Pancreas (tissue), 10 donors: ENCODE data around the gene SMARCB1. TPM values are rescaled to one million over a fixed set of nuclear protein-coding genes. Genes with fewer than 3 reads are reported as not detected.

Source experiments
- ATAC-seq, 4 donors: fragments of 200-7000 bp; cut with Tn5 transposase; one replicate each; pipeline versions ENCODE4 v1.8.0 to v1.9.1; 2020; ENCODE audit warnings: mild to moderate bottlenecking in 4 of 4, moderate library complexity in 4 of 4
- DNase-seq, 6 donors: peaks; one replicate each; pipeline ENCODE4 v3.0.0-alpha.2; 2020
- FAIRE-seq: peaks from 2 replicates; lab custom pipeline; 2012; peaks lifted over from hg19 to GRCh38; lab: Jason Lieb, UNC
- H3K27ac ChIP-seq, 4 donors: fragments of 200-600 bp; sonication (generic); 1 replicate in 3 of 4; 2 replicates in 1 of 4; pipeline versions ENCODE4 v1.5.0 to v1.8.0; 2020
- H3K27me3 ChIP-seq, 4 donors: fragments of 200-600 bp; one replicate each; pipeline ENCODE4 v1.8.0; 2021
- H3K36me3 ChIP-seq, 3 donors: fragments of 200-600 bp; sonication (generic) in 1 of 3; one replicate each; pipeline versions ENCODE4 v1.5.0 to v1.8.0; 2020 to 2021
- H3K4me1 ChIP-seq, 3 donors: fragments of 200-600 bp; one replicate each; pipeline ENCODE4 v1.8.0; 2021
- H3K4me3 ChIP-seq, 4 donors: fragments of 200-600 bp; sonication (generic) in 2 of 4; one replicate each; pipeline versions ENCODE4 v1.5.0 to v1.8.0; 2020 to 2021
- H3K9me3 ChIP-seq, 4 donors: fragments of 200-600 bp; one replicate each; pipeline ENCODE4 v1.8.0; 2021
- WGBS, 2 donors: extraction: QIAGEN DNeasy Blood & Tissue Kit; methylation state at CpG; one replicate each; pipeline ENCODE4 v1.1.7; 2013; 5-methylcytosine and 5-hydroxymethylcytosine counted together
- intact Hi-C, 3 donors: fragments of 100-400 bp; cut with DNase I; formaldehyde crosslinking; loops; one replicate each; pipeline versions ENCODE4 v1.11.1 to v1.14.2; 2022
- polyA plus RNA-seq, 2 donors: library from polyadenylated mRNA; stranded (reverse); fragments of 200-250 nt; gene quantifications; one replicate each; pipeline ENCODE4 v1.2.3, GENCODE V29; 2013
- total RNA-seq, 6 donors: library from RNA; stranded (reverse); fragmentation: NEBNext Ultra II Directional in 4 of 6; extraction: Animal tissue kit (Norgen Biotek cat#: 25700) in 4 of 6; gene quantifications; one replicate each; pipeline versions ENCODE4 v1.2.1 to v1.2.4, GENCODE V29; 2021 to 2023
- TF ChIP-seq, protein P1 (sequence below), 4 donors: fragments of 200-600 bp; sonication (generic) in 3 of 4; IDR thresholded peaks; one replicate each; pipeline versions ENCODE4 v1.5.0 to v1.8.0; 2021; ENCODE audit warnings: antibody characterized with exemption in 4 of 4
- donor health status: healthy with polysubstance abuse.
- donor health status: DM: no; HTN: no; CAD: no; lungs with moderate emphysema.
- donor health status: DM: no; HTN: no; CAD: no.
- donor health status: control.
- donor health status: control.
- donor health status: Bipolar disorder and iron deficiency.
- donor health status: DM: yes; HTN: yes; CAD: no.
- donor health status: DM: no; HTN: no; CAD: no.
- donor health status: DM: no; HTN: no; CAD: no.
- donor health status: DM: yes; HTN: yes; CAD: no.

The SMARCB1 gene
- total and polyA plus RNA-seq, 8 donors: 25.2 to 37.1 (median 30.4) TPM

DNA sequence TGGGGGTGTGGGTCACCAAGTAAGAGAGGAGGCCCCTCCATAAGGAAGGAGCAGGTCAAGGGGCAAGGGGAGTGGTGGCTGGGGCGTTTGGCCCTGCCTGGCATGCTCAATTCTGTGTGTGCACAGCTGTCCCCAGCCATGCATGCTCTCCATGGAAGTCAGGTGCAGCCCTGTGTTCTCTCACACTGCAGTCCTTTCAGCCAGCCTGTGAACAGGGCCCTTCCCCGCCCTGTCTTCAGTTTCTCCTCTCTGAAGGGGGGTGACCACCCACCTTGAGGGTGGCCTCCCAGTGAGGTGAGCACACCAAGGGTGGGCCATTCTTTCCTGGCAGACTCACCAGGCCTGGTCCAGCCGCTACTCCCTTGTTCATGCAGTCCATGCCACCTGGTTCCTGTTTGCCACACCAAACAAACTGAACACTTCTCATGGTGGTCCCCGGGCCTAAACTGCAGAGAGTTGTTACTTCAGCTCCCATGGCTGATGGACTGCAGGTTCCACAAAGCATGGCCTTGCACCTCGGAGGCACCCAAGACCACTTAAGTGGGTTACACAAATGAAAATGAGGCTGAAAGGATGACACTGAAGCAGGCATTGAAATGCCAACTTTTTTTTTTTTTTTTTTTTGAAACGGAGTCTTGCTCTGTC is 17.3 kb upstream of the SMARCB1 start:
- TF ChIP-seq, protein P1, sequence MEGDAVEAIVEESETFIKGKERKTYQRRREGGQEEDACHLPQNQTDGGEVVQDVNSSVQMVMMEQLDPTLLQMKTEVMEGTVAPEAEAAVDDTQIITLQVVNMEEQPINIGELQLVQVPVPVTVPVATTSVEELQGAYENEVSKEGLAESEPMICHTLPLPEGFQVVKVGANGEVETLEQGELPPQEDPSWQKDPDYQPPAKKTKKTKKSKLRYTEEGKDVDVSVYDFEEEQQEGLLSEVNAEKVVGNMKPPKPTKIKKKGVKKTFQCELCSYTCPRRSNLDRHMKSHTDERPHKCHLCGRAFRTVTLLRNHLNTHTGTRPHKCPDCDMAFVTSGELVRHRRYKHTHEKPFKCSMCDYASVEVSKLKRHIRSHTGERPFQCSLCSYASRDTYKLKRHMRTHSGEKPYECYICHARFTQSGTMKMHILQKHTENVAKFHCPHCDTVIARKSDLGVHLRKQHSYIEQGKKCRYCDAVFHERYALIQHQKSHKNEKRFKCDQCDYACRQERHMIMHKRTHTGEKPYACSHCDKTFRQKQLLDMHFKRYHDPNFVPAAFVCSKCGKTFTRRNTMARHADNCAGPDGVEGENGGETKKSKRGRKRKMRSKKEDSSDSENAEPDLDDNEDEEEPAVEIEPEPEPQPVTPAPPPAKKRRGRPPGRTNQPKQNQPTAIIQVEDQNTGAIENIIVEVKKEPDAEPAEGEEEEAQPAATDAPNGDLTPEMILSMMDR (IDR thresholded peaks at IDR 0.05): no peak
- ATAC-seq (no peak), FAIRE-seq (no peak), DNase-seq (peak in 1 of 6 donors; percentile 39)
- Histone ChIP-seq H3K27me3 (no peaks in the 10 kb centered on the region), H3K4me3 (no peak overlapping the region), H3K27ac (no peak overlapping the region), H3K36me3 (no peaks in the 10 kb centered on the region), H3K4me1 (peaks cover 0 to 9% (median 0%) of the 10 kb centered on the region in 3 donors), H3K9me3 (no peaks in the 10 kb centered on the region)
- intact Hi-C loops: loop anchor here in 2 of 3 donors (5.0 kb wide), 1 partner anchor 78 kb away; no protein-coding TSS in a partner anchor
- WGBS, 2 donors: 76 to 86% methylated on average over 6 of the region's 6 CpGs

DNA sequence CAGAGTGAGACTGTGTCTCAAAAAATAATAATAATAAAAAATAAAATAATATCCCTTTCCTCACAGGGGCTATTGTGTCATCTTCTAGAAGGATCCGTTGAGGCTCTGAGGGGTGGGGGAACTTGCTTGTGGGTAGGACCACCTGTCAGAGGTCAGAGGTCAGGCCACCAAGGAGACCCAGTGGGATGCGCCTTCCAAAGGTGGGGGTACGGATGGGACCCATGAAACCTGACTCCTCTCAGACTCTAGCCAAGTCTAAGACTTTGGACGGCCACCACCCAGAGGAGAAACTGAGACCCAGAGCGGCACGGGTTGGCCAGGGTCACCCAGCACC is 14.5 kb upstream of the SMARCB1 start:
- no peak for FAIRE-seq
- intact Hi-C loops: no loop called here
- peak overlapping the region; percentile 15 to 50 (median 30) for H3K4me3 ChIP-seq
- H3K27ac ChIP-seq: peak overlapping the region in 1 of 4 donors; percentile 27
- DNase-seq: no peak
- ATAC-seq: no peak
- no peaks in the 10 kb centered on the region for H3K4me1 ChIP-seq
- TF ChIP-seq, protein P1 (IDR thresholded peaks at IDR 0.05): no peak
- no peaks in the 10 kb centered on the region for H3K36me3 ChIP-seq
- no peaks in the 10 kb centered on the region for H3K27me3 ChIP-seq
- 13 to 15% methylated on average over 6 of the region's 6 CpGs for WGBS, 2 donors
- no peaks in the 10 kb centered on the region for H3K9me3 ChIP-seq

DNA sequence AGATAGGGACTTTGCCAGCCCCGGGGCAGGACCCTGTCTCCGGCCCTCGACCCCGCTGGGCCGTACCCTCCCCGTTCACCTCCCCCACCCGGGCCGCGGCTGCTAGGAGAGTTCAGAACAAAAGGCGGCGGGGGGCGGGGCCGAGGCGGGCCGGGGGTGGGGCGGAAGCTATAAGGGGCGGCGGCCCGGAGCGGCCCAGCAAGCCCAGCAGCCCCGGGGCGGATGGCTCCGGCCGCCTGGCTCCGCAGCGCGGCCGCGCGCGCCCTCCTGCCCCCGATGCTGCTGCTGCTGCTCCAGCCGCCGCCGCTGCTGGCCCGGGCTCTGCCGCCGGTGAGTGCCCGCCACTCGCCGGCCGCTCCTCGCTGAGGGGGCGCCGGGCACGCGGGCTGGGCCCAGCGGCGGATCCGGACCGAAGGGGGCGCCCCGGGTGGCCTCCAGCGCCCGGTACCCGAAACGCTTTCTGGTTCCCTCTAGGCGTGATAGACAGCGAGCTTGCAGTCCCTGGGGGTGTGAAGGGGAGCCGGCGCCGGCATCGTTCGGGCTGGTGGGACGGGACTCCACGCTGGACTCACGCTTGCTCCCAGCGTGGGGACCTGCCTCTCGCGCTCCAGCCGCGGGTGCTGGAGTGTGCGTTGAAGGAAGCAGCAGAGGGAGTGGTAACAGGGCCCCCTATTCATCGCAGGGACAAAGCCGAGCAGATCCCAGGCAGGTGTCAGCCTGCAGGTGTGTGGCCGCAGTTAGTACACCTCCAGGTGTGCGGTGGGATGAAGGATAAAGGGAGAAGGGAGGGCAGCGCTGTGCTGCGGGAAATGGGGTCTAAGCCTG is 13.9 kb upstream of the SMARCB1 start, which contains the start of gene MMP11:
MMP11 (plus strand) TSS at position 201 of the 825 bp plus-strand sequence; CDS start at position 223, 22 bp downstream.
- TF ChIP-seq, protein P1 (IDR thresholded peaks at IDR 0.05): no peak
- intact Hi-C loops: no loop called here
- no peak for FAIRE-seq
- peak in 5 of 6 donors; percentile 48 to 85 (median 76) for DNase-seq
- Histone ChIP-seq H3K4me1 (no peaks in the 10 kb centered on the region), H3K27ac (peak within 1 kb of the TSS in 1 of 4 donors; percentile 27), H3K36me3 (no peaks in the 10 kb centered on the region), H3K9me3 (no peaks in the 10 kb centered on the region), H3K4me3 (peak within 1 kb of the TSS; percentile 15 to 50 (median 30)), H3K27me3 (no peaks in the 10 kb centered on the region)
- WGBS, 2 donors: 6 to 13% methylated on average over 40 to 79 of the region's 79 CpGs
- ATAC-seq: peak; percentile 37 to 59 (median 43)

DNA sequence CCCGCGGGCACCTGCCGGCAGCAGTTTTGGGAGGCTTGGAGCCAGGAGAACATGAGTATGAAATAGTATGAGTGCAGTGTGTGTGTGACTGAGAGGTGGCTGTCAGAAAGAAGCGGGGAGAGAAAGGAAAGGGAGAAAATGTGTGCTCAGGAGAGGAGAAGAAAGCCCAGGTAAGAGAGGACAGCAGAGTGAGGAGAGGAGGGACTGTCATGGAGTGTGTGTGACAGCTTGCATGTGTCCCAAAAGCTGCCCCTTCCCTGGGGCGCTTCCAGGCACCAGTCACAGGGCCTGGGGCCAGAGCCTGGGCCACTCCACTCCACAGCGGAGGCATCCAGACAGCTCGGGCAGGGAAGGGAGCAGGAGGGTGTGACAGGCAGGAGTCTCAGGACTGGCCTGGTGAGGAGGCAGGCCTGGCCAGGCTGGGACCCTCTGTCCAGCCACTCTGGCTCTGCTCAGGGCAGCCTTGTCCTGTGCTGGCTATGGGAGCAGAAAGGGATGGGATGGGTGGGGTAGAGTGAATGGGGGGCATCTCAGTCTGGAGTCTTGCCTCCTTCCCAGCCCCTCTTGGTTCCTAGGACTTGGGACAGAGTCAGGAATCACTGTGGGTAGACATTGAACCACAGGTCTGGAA is 13.2 kb upstream of the SMARCB1 start:
- H3K36me3 ChIP-seq: no peaks in the 10 kb centered on the region
- DNase-seq (peak in 1 of 6 donors; percentile 43), FAIRE-seq (no peak), ATAC-seq (no peak)
- WGBS, 2 donors: 70 to 74% methylated on average over 6 to 7 of the region's 7 CpGs
- no peaks in the 10 kb centered on the region for H3K4me1 ChIP-seq
- no peaks in the 10 kb centered on the region for H3K9me3 ChIP-seq
- no peak overlapping the region for H3K27ac ChIP-seq
- peak overlapping the region in 2 of 4 donors; percentile 43 to 50 for H3K4me3 ChIP-seq
- intact Hi-C loops: no loop called here
- TF ChIP-seq, protein P1 (IDR thresholded peaks at IDR 0.05): no peak
- H3K27me3 ChIP-seq: no peaks in the 10 kb centered on the region
